Measurements from ENCODE around the gene UXS1.

Gene UXS1

GRCh38 chr2:106159866-106160785 lies 34.0 kb downstream of the UXS1 start:
- no peak for DNase-seq (ENCODE audit: extremely low read depth, low read depth)
- TF ChIP-seq CTCF (IDR thresholded peaks at IDR 0.05; ENCODE audit: low read depth, low read length): no peak

GRCh38 chr2:106158871-106159270 lies 35.2 kb downstream of the UXS1 start:
- no peak for TF ChIP-seq CTCF (IDR thresholded peaks at IDR 0.05; ENCODE audit: low read depth, low read length)
- no peak for DNase-seq (ENCODE audit: extremely low read depth, low read depth)

- TF ChIP-seq CTCF (IDR thresholded peaks at IDR 0.05; ENCODE audit: low read depth, low read length): no peak
- DNase-seq (ENCODE audit: extremely low read depth, low read depth): no peak
These were observed 36.0 kb downstream of the UXS1 start for GRCh38 chr2:106158131-106158530.

GRCh38 chr2:106157416-106157815 lies 36.7 kb downstream of the UXS1 start:
- no peak for TF ChIP-seq CTCF (IDR thresholded peaks at IDR 0.05; ENCODE audit: low read depth, low read length)
- no peak for DNase-seq (ENCODE audit: extremely low read depth, low read depth)

- no peak for TF ChIP-seq CTCF (IDR thresholded peaks at IDR 0.05; ENCODE audit: low read depth, low read length)
- no peak for DNase-seq (ENCODE audit: extremely low read depth, low read depth)
These were observed 37.5 kb downstream of the UXS1 start for GRCh38 chr2:106156305-106157296.

- TF ChIP-seq CTCF (IDR thresholded peaks at IDR 0.05; ENCODE audit: low read depth, low read length): no peak
- DNase-seq (ENCODE audit: extremely low read depth, low read depth): no peak
These were observed 40.3 kb downstream of the UXS1 start for GRCh38 chr2:106153781-106154180.
